GM13977 (cell line): Measurements from ENCODE around the gene KNTC1.

Experiments
- DNase-seq: peaks from one replicate; pipeline ENCODE4 v3.0.0; 2012; ENCODE audit warnings: low spot score
- CTCF ChIP-seq: IDR thresholded peaks from 2 replicates; pipeline ENCODE4 v1.5.1; 2012; ENCODE audit warnings: mild to moderate bottlenecking, control low read depth; ENCODE audit not compliant: insufficient read depth; ENCODE audit errors: extremely low read depth, missing control alignments
- in situ Hi-C: fragments of 300-500 bp; cut with MboI; formaldehyde crosslinking; loops from one replicate; pipeline ENCODE4 v1.12.0; 2022; ENCODE audit warnings: low sequenced_read_pairs, low pct_unique_long_range_greater_than_20kb, mixed read lengths, inconsistent platforms; ENCODE audit not compliant: unreplicated experiment

Gene KNTC1

GRCh38 chr12:122523280-122523679 is 3.8 kb upstream of the KNTC1 start:
- no peak for DNase-seq
- TF ChIP-seq CTCF, result no peak
- in situ Hi-C loops, result no loop called here

GRCh38 chr12:122523846-122524718 is 3.0 kb upstream of the KNTC1 start:
- no peak for DNase-seq
- in situ Hi-C loops, result no loop called here
- no peak for TF ChIP-seq CTCF

- TF ChIP-seq CTCF, result no peak
- in situ Hi-C loops, result no loop called here
- DNase-seq, result no peak
Measured at GRCh38 chr12:122527478-122527944, 462 bp downstream of the KNTC1 start.

GRCh38 chr12:122528582-122528981 is 1.5 kb downstream of the KNTC1 start:
- in situ Hi-C loops, result no loop called here
- DNase-seq, result no peak
- TF ChIP-seq CTCF, result no peak

GRCh38 chr12:122528992-122529391 is 1.9 kb downstream of the KNTC1 start:
- TF ChIP-seq CTCF, result no peak
- peak; percentile 19 for DNase-seq
- in situ Hi-C loops, result no loop called here

- no peak for DNase-seq
- TF ChIP-seq CTCF, result no peak
- in situ Hi-C loops, result no loop called here
Measured at GRCh38 chr12:122533856-122534255, 6.8 kb downstream of the KNTC1 start.
